GM23338 (cell line): ENCODE data around the gene EID2B. TPM values are rescaled to one million over a fixed set of nuclear protein-coding genes. Genes with fewer than 3 reads are reported as not detected.

Source experiments
- ATAC-seq: fragments of 200-7000 bp; cut with Tn5 transposase; 3 replicates; pipeline ENCODE4 v1.9.1; 2020
- DNase-seq: peaks from one replicate; pipeline ENCODE4 v3.0.0-alpha.2; 2015; ENCODE audit warnings: low spot score
- H2AFZ ChIP-seq: fragments of 200-600 bp; sonication (generic); 2 replicates; pipeline ENCODE4 v1.8.0; 2016; ENCODE audit warnings: antibody characterized with exemption, mild to moderate bottlenecking, moderate library complexity
- H3F3A ChIP-seq: fragments of 200-600 bp; sonication (generic); replicated peaks from 2 replicates; pipeline ENCODE4 v1.8.0; 2017; ENCODE audit warnings: antibody characterized with exemption, mixed run types, low read depth
- H3K27ac ChIP-seq: fragments of 200-600 bp; sonication (generic); 2 replicates; pipeline ENCODE4 v1.6.1; 2016; ENCODE audit warnings: low read depth
- H3K27me3 ChIP-seq: fragments of 200-600 bp; sonication (generic); 2 replicates; pipeline ENCODE4 v1.8.0; 2016; ENCODE audit warnings: mild to moderate bottlenecking, mixed run types, moderate library complexity; ENCODE audit not compliant: insufficient read depth
- H3K36me3 ChIP-seq: fragments of 200-600 bp; sonication (generic); 2 replicates; pipeline ENCODE4 v1.8.0; 2016; ENCODE audit warnings: mild to moderate bottlenecking; ENCODE audit not compliant: insufficient read depth
- H3K4me1 ChIP-seq: fragments of 200-600 bp; sonication (generic); 2 replicates; pipeline ENCODE4 v1.8.0; 2016; ENCODE audit warnings: mild to moderate bottlenecking, moderate library complexity; ENCODE audit not compliant: insufficient read depth
- H3K4me2 ChIP-seq: fragments of 200-600 bp; sonication (generic); 2 replicates; pipeline ENCODE4 v1.7.1; 2017; ENCODE audit warnings: mixed run types
- H3K4me3 ChIP-seq: fragments of 200-600 bp; sonication (generic); 2 replicates; pipeline ENCODE4 v1.6.1; 2016; ENCODE audit warnings: mixed run types
- H3K79me2 ChIP-seq: fragments of 200-600 bp; sonication (generic); replicated peaks from 2 replicates; pipeline ENCODE4 v1.8.0; 2017; ENCODE audit warnings: mild to moderate bottlenecking; ENCODE audit not compliant: insufficient read depth
- H3K9me2 ChIP-seq: fragments of 200-600 bp; sonication (generic); 2 replicates; pipeline ENCODE4 v1.8.0; 2017; ENCODE audit not compliant: insufficient read depth
- H4K20me1 ChIP-seq: fragments of 200-600 bp; sonication (generic); replicated peaks from 2 replicates; pipeline ENCODE4 v1.8.0; 2017; ENCODE audit warnings: mild to moderate bottlenecking; ENCODE audit not compliant: insufficient read depth
- H3K27ac Mint-ChIP-seq: 2 replicates; pipeline ENCODE4 v1.8.0; 2020; ENCODE audit warnings: inconsistent platforms, mild to moderate bottlenecking, moderate library complexity, mixed read lengths
- H3K27me3 Mint-ChIP-seq: 3 replicates; pipeline ENCODE4 v1.8.0; 2022; ENCODE audit warnings: low read depth, mild to moderate bottlenecking, moderate library complexity, mixed read lengths, inconsistent platforms; ENCODE audit not compliant: insufficient read depth, poor library complexity
- H3K36me3 Mint-ChIP-seq: 3 replicates; pipeline ENCODE4 v1.8.0; 2021; ENCODE audit warnings: low read depth, mild to moderate bottlenecking, inconsistent platforms, moderate library complexity, mixed read lengths
- H3K4me1 Mint-ChIP-seq: 3 replicates; pipeline ENCODE4 v1.8.0; 2020; ENCODE audit warnings: mild to moderate bottlenecking, inconsistent platforms, mixed read lengths
- H3K4me3 Mint-ChIP-seq: 3 replicates; pipeline ENCODE4 v1.8.0; 2021; ENCODE audit warnings: moderate library complexity, mild to moderate bottlenecking, inconsistent platforms, mixed read lengths
- H3K9me3 Mint-ChIP-seq: 3 replicates; pipeline ENCODE4 v1.8.0; 2020; ENCODE audit warnings: moderate library complexity, mild to moderate bottlenecking, inconsistent platforms, mixed read lengths
- CTCF ChIP-seq, 2 experiments: fragments of 200-600 bp in 1 of 2; sonication (generic) in 1 of 2; conservative IDR thresholded peaks; 2 replicates each; pipeline versions ENCODE4 v1.5.1 to v1.6.1; 2016 to 2017; ENCODE audit warnings: antibody characterized with exemption in 2 of 2, low read depth in 2 of 2, mild to moderate bottlenecking in 2 of 2, moderate library complexity in 1 of 2
- ETS1 ChIP-seq: IDR thresholded peaks from 2 replicates; pipeline ENCODE4 v1.6.1; 2016; ENCODE audit warnings: antibody characterized with exemption
- EZH2 ChIP-seq: fragments of 200-600 bp; sonication (generic); IDR thresholded peaks from one replicate; pipeline ENCODE4 v1.8.0; 2017; ENCODE audit warnings: antibody characterized with exemption, mild to moderate bottlenecking, low read depth; ENCODE audit not compliant: unreplicated experiment
- EZH2phosphoT487 ChIP-seq: fragments of 200-600 bp; sonication (generic); IDR thresholded peaks from one replicate; pipeline ENCODE4 v1.8.1; 2018; ENCODE audit warnings: antibody characterized with exemption; ENCODE audit not compliant: unreplicated experiment
- JUNB ChIP-seq: IDR thresholded peaks from one replicate; pipeline ENCODE4 v1.6.1; 2016; ENCODE audit warnings: antibody characterized with exemption; ENCODE audit not compliant: unreplicated experiment
- NANOG ChIP-seq: IDR thresholded peaks from 2 replicates; pipeline ENCODE4 v1.6.1; 2016; ENCODE audit warnings: antibody characterized with exemption, borderline replicate concordance
- STAT1 ChIP-seq: IDR thresholded peaks from one replicate; pipeline ENCODE4 v1.6.1; 2016; ENCODE audit warnings: antibody characterized with exemption; ENCODE audit not compliant: unreplicated experiment
- ZNF114 ChIP-seq: fragments of 250-450 bp; sonication (Bioruptor Pico); IDR thresholded peaks from 2 replicates; pipeline ENCODE4 v1.5.0; 2020; ENCODE audit warnings: mild to moderate bottlenecking, moderate library complexity
- polyA plus RNA-seq: library from polyadenylated mRNA; unstranded; fragments of >200 nt; fragmentation: Nextera tagmentation; extraction: Ambion mirVana; gene quantifications from 2 replicates; pipeline ENCODE4 v1.2.1, GENCODE V29; 2016
- total RNA-seq: library from RNA; depleted of rRNA; stranded (reverse); fragments of >200 nt; shearing (Covaris generic); gene quantifications from 2 replicates; pipeline ENCODE4 v1.2.3, GENCODE V29; 2014
- TF ChIP-seq, protein P1 (sequence below): fragments of 250-450 bp; sonication (Bioruptor Pico); IDR thresholded peaks from 2 replicates; pipeline ENCODE4 v1.5.0; 2020; ENCODE audit warnings: mild to moderate bottlenecking, moderate library complexity

EID2B gene
- total and polyA plus RNA-seq, 2 experiments from 2014 or later: 2.5 to 4.6 TPM

GRCh38 chr19:39494661-39495060 is 38.0 kb downstream of the EID2B start:
- Histone ChIP-seq H3F3A (peaks cover 14% of the 10 kb centered on the region), H3K36me3 (0 out of 2 replicates have a peak, but pooled peaks cover 15% of the 10 kb centered on the region), H4K20me1 (no peaks in the 10 kb centered on the region; the same call in 1 of the 2 replicates), H3K4me1 (peaks cover 20% of the 10 kb centered on the region), H3K9me2 (no peaks in the 10 kb centered on the region), H3K4me2 (no peak overlapping the region), H3K27me3 (peaks cover 28% of the 10 kb centered on the region), H3K27ac (no peak overlapping the region), H3K79me2 (no peaks in the 10 kb centered on the region), H2AFZ (no peak overlapping the region), H3K4me3 (no peak overlapping the region)
- no peak overlapping the region for H3K27ac Mint-ChIP-seq
- no peaks in the 10 kb centered on the region for H3K9me3 Mint-ChIP-seq
- TF ChIP-seq, protein P1, sequence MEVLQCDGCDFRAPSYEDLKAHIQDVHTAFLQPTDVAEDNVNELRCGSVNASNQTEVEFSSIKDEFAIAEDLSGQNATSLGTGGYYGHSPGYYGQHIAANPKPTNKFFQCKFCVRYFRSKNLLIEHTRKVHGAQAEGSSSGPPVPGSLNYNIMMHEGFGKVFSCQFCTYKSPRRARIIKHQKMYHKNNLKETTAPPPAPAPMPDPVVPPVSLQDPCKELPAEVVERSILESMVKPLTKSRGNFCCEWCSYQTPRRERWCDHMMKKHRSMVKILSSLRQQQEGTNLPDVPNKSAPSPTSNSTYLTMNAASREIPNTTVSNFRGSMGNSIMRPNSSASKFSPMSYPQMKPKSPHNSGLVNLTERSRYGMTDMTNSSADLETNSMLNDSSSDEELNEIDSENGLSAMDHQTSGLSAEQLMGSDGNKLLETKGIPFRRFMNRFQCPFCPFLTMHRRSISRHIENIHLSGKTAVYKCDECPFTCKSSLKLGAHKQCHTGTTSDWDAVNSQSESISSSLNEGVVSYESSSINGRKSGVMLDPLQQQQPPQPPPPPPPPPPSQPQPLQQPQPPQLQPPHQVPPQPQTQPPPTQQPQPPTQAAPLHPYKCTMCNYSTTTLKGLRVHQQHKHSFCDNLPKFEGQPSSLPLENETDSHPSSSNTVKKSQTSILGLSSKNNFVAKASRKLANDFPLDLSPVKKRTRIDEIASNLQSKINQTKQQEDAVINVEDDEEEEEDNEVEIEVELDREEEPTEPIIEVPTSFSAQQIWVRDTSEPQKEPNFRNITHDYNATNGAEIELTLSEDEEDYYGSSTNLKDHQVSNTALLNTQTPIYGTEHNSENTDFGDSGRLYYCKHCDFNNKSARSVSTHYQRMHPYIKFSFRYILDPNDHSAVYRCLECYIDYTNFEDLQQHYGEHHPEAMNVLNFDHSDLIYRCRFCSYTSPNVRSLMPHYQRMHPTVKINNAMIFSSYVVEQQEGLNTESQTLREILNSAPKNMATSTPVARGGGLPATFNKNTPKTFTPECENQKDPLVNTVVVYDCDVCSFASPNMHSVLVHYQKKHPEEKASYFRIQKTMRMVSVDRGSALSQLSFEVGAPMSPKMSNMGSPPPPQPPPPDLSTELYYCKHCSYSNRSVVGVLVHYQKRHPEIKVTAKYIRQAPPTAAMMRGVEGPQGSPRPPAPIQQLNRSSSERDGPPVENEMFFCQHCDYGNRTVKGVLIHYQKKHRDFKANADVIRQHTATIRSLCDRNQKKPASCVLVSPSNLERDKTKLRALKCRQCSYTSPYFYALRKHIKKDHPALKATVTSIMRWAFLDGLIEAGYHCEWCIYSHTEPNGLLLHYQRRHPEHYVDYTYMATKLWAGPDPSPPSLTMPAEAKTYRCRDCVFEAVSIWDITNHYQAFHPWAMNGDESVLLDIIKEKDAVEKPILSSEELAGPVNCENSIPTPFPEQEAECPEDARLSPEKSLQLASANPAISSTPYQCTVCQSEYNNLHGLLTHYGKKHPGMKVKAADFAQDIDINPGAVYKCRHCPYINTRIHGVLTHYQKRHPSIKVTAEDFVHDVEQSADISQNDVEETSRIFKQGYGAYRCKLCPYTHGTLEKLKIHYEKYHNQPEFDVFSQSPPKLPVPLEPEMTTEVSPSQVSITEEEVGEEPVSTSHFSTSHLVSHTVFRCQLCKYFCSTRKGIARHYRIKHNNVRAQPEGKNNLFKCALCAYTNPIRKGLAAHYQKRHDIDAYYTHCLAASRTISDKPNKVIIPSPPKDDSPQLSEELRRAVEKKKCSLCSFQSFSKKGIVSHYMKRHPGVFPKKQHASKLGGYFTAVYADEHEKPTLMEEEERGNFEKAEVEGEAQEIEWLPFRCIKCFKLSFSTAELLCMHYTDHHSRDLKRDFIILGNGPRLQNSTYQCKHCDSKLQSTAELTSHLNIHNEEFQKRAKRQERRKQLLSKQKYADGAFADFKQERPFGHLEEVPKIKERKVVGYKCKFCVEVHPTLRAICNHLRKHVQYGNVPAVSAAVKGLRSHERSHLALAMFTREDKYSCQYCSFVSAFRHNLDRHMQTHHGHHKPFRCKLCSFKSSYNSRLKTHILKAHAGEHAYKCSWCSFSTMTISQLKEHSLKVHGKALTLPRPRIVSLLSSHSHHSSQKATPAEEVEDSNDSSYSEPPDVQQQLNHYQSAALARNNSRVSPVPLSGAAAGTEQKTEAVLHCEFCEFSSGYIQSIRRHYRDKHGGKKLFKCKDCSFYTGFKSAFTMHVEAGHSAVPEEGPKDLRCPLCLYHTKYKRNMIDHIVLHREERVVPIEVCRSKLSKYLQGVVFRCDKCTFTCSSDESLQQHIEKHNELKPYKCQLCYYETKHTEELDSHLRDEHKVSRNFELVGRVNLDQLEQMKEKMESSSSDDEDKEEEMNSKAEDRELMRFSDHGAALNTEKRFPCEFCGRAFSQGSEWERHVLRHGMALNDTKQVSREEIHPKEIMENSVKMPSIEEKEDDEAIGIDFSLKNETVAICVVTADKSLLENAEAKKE (CRISPR knock-in tag): no peak
- no peak for TF ChIP-seq EZH2
- TF ChIP-seq CTCF (conservative IDR thresholded peaks at IDR 0.05; ENCODE audit: low read depth in 2 of 2): no peak
- TF ChIP-seq ZNF114 (CRISPR knock-in tag): no peak
- no peak for TF ChIP-seq JUNB
- TF ChIP-seq EZH2phosphoT487: no peak
- no peak for TF ChIP-seq ETS1
- TF ChIP-seq NANOG: no peak
- no peak for TF ChIP-seq STAT1
- H3K36me3 Mint-ChIP-seq: peaks cover 19% of the 10 kb centered on the region
- no peak overlapping the region for H3K4me3 Mint-ChIP-seq
- DNase-seq: no peak
- ATAC-seq: no peak
- H3K4me1 Mint-ChIP-seq: peaks cover 21% of the 10 kb centered on the region
- peaks cover 34% of the 10 kb centered on the region for H3K27me3 Mint-ChIP-seq
